ENCODE data around the gene RAD50.
A peak's percentile ranks its signal among the peaks of the same experiment; 100 is the strongest.

The RAD50 gene

DNA sequence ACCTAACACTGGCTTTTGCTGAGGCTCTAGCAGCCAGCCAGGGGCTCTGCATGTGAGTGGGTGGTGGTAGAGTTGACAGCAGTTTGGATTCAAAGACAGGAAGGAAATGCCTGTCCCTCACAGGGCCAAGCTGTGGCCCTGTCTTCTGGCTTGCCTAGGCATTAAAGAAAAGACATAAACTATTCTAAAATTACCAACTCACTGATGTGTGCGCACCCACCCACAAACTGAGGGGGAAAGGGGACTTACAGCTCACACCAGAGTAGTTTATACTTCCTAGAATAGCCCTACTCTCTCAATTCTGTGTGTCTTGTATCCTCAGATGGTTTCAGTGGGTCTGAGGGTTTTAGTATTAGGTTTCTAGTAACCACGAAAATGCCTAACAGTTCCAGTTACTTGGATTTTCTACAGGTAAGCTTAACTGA lies 82.9 kb downstream of the RAD50 start:
- Histone ChIP-seq H3K36me3 (ENCODE audit: control insufficient read depth, insufficient read depth, low read length) (peaks cover 21% of the 10 kb centered on the region), H3K9me3 (ENCODE audit: control insufficient read depth, insufficient read depth, low read length) (no peaks in the 10 kb centered on the region), H3K9ac (ENCODE audit: low read depth, low read length) (no peak overlapping the region), H3K4me3 (ENCODE audit: low read depth, low read length) (no peak overlapping the region), H3K27me3 (ENCODE audit: control insufficient read depth, insufficient read depth, low read length) (no peaks in the 10 kb centered on the region), H3K4me1 (ENCODE audit: control insufficient read depth, insufficient read depth, low read length) (no peaks in the 10 kb centered on the region)

DNA sequence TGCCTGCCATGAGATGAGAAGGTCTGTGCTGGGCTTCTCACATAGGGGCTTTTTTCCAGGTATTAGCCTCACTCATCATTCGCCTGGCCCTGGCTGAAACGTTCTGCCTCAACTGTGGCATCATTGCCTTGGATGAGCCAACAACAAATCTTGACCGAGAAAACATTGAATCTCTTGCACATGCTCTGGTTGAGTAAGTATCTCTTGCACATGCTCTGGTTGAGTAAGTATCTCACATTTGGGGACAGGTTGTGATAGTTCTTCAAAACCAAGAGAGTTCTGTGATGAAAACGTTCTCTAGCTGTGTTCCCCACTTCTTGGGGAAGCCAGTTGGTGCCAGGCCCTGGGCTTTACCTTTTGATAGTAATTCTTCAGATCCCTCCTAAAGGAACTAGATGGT lies 83.8 kb downstream of the RAD50 start:
- Histone ChIP-seq H3K4me3 (ENCODE audit: low read depth, low read length) (no peak overlapping the region), H3K27me3 (ENCODE audit: control insufficient read depth, insufficient read depth, low read length) (no peaks in the 10 kb centered on the region), H3K9ac (ENCODE audit: low read depth, low read length) (no peak overlapping the region), H3K4me1 (ENCODE audit: control insufficient read depth, insufficient read depth, low read length) (no peaks in the 10 kb centered on the region), H3K9me3 (ENCODE audit: control insufficient read depth, insufficient read depth, low read length) (no peaks in the 10 kb centered on the region), H3K36me3 (ENCODE audit: control insufficient read depth, insufficient read depth, low read length) (peaks cover 21% of the 10 kb centered on the region)

DNA sequence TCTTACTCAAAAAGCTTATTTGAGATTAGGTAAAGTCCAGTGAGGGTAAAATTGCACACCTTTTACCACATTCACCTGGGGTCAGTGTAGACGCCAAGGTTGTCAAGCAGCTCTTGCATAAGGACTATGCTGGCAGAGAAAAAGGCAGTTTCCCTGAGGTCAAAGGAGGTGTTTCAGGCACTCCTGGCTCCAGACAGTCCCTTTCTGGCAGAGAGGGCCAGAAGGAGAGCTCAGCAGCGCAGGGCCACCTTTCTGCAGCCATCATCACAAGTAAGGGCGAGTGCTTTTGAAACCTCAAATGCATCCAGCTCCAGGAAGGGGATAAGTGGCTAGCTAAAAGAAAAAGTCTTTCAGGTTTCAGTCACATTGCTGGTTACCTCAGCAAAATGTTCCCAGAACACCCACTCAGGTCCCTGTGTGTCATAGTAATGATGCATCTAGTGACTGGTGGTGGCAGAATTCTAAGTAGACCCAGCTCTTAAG lies 84.5 kb downstream of the RAD50 start:
- no peaks in the 10 kb centered on the region for H3K9me3 ChIP-seq (ENCODE audit: control insufficient read depth, insufficient read depth, low read length)

DNA sequence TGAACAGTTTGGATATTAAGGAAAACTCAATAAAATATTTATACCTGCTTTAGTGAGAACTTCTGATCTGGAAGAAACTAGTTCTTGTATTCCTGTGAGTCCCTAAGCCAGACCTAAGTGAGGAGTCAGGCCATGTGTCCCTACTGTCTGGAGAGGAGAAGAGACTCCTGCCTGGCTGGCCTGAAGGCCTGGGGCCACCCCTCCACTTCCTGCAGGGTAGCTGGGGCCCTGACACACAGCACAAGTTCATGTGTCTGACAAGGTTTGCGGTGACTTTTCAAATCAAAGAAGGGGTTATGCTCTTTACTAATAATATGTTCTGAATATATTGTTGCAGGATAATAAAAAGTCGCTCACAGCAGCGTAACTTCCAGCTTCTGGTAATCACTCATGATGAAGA lies 85.1 kb downstream of the RAD50 start:
- Histone ChIP-seq H3K9me3 (ENCODE audit: control insufficient read depth, insufficient read depth, low read length) (no peaks in the 10 kb centered on the region), H3K4me1 (ENCODE audit: control insufficient read depth, insufficient read depth, low read length) (no peaks in the 10 kb centered on the region), H3K9ac (ENCODE audit: low read depth, low read length) (no peak overlapping the region), H3K27me3 (ENCODE audit: control insufficient read depth, insufficient read depth, low read length) (no peaks in the 10 kb centered on the region), H3K36me3 (ENCODE audit: control insufficient read depth, insufficient read depth, low read length) (peaks cover 21% of the 10 kb centered on the region), H3K4me3 (ENCODE audit: low read depth, low read length) (no peak overlapping the region)

More for the DNA sequence above, 84.5 kb downstream of the RAD50 start:
- no peak overlapping the region for H3K4me3 ChIP-seq (ENCODE audit: low read depth, low read length)
- no peaks in the 10 kb centered on the region for H3K4me1 ChIP-seq (ENCODE audit: control insufficient read depth, insufficient read depth, low read length)
- H3K27me3 ChIP-seq (ENCODE audit: control insufficient read depth, insufficient read depth, low read length), result no peaks in the 10 kb centered on the region
- no peak overlapping the region for H3K9ac ChIP-seq (ENCODE audit: low read depth, low read length)
- peaks cover 21% of the 10 kb centered on the region for H3K36me3 ChIP-seq (ENCODE audit: control insufficient read depth, insufficient read depth, low read length)

DNA sequence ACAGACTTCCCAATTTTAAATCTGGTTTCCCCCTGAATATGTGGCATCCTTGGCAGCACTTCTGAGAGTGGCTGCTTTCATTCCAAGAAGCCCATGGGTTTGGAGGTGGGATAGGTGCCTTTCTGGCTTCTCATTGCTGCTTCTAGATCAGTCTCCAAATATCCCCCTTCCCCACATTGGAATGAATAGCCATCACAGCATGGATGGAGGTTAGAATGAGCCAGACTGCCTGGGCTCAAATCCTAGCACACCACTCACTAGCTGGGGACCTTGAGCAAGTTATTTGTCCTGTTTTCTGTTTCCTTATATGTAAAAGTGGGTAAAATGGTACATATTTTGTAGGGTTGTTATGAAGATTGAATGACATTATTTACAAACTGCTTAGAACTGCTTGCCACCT lies 87.4 kb downstream of the RAD50 start:
- no peaks in the 10 kb centered on the region for H3K27me3 ChIP-seq (ENCODE audit: control insufficient read depth, insufficient read depth, low read length)
- peaks cover 10% of the 10 kb centered on the region for H3K36me3 ChIP-seq (ENCODE audit: control insufficient read depth, insufficient read depth, low read length)
- H3K9ac ChIP-seq (ENCODE audit: low read depth, low read length), result no peak overlapping the region
- H3K9me3 ChIP-seq (ENCODE audit: control insufficient read depth, insufficient read depth, low read length), result no peaks in the 10 kb centered on the region
- no peaks in the 10 kb centered on the region for H3K4me1 ChIP-seq (ENCODE audit: control insufficient read depth, insufficient read depth, low read length)
- no peak overlapping the region for H3K4me3 ChIP-seq (ENCODE audit: low read depth, low read length)

DNA sequence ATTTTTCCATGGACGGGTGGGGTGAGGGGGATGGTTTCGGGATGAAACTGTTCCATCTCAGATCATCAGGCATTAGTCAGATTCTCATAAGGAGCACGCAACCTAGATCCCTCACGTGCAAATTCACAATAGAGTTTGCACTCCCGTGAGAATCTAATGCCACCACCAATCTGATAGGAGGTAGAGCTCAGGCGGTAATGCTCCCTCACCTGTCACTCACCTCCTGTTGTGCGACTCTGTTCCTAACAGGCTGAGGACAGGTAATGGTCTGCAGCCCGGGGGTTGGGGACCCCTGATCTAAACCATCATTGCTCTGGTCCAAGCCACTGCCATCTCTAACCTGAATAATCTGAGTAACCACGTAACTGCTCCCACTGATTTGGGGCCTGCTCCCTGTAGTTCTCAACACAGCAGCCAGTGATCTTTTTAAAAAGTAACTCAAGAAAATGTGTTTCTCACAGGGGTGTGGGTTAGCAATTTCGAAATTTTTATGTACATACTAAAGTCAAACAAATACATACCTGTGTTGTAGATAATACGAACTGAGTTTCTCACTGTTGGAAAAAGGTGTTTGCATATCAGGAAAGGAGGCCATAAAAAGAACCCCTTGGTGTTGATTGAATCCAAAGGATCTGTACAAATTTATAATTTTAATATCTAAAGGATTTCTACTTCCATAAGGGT lies 89.9 kb downstream of the RAD50 start:
- Histone ChIP-seq H3K9ac (ENCODE audit: low read depth, low read length) (no peak overlapping the region), H3K9me3 (ENCODE audit: control insufficient read depth, insufficient read depth, low read length) (no peaks in the 10 kb centered on the region), H3K4me1 (ENCODE audit: control insufficient read depth, insufficient read depth, low read length) (no peaks in the 10 kb centered on the region), H3K27me3 (ENCODE audit: control insufficient read depth, insufficient read depth, low read length) (no peaks in the 10 kb centered on the region), H3K36me3 (ENCODE audit: control insufficient read depth, insufficient read depth, low read length) (peaks cover 5% of the 10 kb centered on the region), H3K4me3 (ENCODE audit: low read depth, low read length) (no peak overlapping the region)

DNA sequence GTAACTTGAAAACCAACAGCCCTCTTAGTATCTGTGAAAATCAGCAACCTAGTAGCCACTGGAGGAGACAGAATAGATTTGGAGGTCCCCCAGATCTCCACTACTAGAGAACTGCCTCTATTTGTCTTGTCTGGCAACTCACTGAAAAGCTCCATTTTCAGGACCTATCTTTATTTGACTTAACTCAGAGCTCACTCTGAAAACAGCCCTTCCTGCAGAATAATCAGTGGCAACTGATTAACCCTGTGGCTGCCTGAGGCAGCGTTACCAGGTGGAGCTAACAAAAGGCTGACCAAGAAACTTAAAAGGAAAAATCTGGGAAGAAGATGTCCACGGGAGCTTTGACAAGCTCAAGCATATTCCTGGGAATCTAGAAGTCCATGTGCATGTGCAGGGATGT lies 90.7 kb downstream of the RAD50 start:
- Histone ChIP-seq H3K4me3 (ENCODE audit: low read depth, low read length) (no peak overlapping the region), H3K4me1 (ENCODE audit: control insufficient read depth, insufficient read depth, low read length) (no peaks in the 10 kb centered on the region)

DNA sequence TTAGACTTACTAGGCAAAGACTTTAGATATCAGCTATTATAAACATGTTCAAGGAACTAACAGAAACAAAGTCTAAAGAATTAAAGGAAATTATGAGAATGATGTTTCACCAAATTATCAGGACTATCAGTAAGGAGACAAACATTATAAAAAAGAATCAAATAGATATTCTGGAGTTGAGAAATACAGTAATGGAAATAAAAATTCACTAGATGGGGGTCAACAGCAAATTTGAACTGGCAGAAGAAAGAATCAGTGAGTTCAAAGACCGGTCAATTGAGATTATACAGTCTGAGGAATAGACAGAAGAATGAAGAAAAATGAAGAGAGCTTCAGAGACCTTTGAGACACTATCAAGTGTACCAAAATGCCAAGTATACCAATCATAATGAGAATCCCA lies 91.6 kb downstream of the RAD50 start:
- no peaks in the 10 kb centered on the region for H3K36me3 ChIP-seq (ENCODE audit: control insufficient read depth, insufficient read depth, low read length)
- peaks cover 3% of the 10 kb centered on the region for H3K27me3 ChIP-seq (ENCODE audit: control insufficient read depth, insufficient read depth, low read length)
- no peak overlapping the region for H3K9ac ChIP-seq (ENCODE audit: low read depth, low read length)
- H3K4me3 ChIP-seq (ENCODE audit: low read depth, low read length), result no peak overlapping the region
- H3K9me3 ChIP-seq (ENCODE audit: control insufficient read depth, insufficient read depth, low read length), result no peaks in the 10 kb centered on the region
- no peaks in the 10 kb centered on the region for H3K4me1 ChIP-seq (ENCODE audit: control insufficient read depth, insufficient read depth, low read length)

More for the DNA sequence above, 90.7 kb downstream of the RAD50 start:
- H3K9ac ChIP-seq (ENCODE audit: low read depth, low read length), result no peak overlapping the region
- H3K27me3 ChIP-seq (ENCODE audit: control insufficient read depth, insufficient read depth, low read length), result no peaks in the 10 kb centered on the region
- peaks cover 5% of the 10 kb centered on the region for H3K36me3 ChIP-seq (ENCODE audit: control insufficient read depth, insufficient read depth, low read length)
- no peaks in the 10 kb centered on the region for H3K9me3 ChIP-seq (ENCODE audit: control insufficient read depth, insufficient read depth, low read length)

DNA sequence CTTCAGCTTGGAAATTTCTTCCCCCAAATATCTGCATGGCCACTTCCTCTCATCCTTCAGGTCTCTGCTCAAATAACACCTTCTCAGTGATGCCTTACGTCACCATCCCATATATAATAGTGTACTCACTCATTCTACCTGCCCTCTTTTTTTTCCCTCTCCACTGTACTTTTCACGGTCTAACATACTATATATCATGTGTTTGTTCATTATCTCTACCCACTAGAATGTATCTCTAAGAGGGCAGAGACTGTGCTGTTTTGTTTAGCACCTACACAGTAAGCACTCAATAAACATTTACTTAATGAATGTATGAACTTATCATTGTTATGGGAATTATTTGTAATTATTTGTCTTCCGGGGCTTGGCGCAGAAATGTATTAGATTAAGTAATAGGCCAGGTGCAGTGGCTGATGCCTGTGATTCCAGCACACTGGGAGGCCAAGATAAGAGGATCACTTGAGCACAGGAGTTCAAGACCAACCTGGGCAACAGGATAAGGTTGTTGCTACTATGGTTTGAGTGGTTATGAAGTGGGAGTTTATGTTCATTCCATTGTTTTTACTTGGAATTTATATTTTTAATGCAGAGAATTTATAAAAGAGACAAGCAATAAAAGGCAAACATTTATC lies 95.2 kb downstream of the RAD50 start:
- Histone ChIP-seq H3K4me3 (ENCODE audit: low read depth, low read length) (no peak overlapping the region), H3K36me3 (ENCODE audit: control insufficient read depth, insufficient read depth, low read length) (no peaks in the 10 kb centered on the region), H3K9ac (ENCODE audit: low read depth, low read length) (no peak overlapping the region), H3K27me3 (ENCODE audit: control insufficient read depth, insufficient read depth, low read length) (peaks cover 27% of the 10 kb centered on the region), H3K9me3 (ENCODE audit: control insufficient read depth, insufficient read depth, low read length) (no peaks in the 10 kb centered on the region), H3K4me1 (ENCODE audit: control insufficient read depth, insufficient read depth, low read length) (no peaks in the 10 kb centered on the region)

DNA sequence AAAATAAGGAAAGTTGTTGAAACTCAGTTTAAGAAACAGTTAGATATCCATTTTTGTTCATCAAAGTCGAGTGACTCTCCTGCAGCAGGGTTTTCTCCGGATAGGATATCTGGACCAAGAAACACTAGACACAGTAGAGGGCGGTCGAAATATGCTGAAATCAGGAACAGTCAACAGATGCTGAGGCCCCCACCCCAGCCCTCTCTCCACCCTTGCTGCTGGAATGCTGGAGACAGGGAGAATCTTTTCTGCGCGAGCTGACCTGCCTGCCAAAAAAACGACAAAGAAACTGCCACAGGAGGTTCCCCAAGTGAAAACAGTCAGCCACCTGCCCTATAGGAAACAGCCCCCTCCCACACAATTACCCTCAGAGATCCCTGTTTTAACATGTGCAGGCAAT lies 96.9 kb downstream of the RAD50 start:
- Histone ChIP-seq H3K27me3 (ENCODE audit: control insufficient read depth, insufficient read depth, low read length) (peaks cover 36% of the 10 kb centered on the region), H3K9ac (ENCODE audit: low read depth, low read length) (no peak overlapping the region)

DNA sequence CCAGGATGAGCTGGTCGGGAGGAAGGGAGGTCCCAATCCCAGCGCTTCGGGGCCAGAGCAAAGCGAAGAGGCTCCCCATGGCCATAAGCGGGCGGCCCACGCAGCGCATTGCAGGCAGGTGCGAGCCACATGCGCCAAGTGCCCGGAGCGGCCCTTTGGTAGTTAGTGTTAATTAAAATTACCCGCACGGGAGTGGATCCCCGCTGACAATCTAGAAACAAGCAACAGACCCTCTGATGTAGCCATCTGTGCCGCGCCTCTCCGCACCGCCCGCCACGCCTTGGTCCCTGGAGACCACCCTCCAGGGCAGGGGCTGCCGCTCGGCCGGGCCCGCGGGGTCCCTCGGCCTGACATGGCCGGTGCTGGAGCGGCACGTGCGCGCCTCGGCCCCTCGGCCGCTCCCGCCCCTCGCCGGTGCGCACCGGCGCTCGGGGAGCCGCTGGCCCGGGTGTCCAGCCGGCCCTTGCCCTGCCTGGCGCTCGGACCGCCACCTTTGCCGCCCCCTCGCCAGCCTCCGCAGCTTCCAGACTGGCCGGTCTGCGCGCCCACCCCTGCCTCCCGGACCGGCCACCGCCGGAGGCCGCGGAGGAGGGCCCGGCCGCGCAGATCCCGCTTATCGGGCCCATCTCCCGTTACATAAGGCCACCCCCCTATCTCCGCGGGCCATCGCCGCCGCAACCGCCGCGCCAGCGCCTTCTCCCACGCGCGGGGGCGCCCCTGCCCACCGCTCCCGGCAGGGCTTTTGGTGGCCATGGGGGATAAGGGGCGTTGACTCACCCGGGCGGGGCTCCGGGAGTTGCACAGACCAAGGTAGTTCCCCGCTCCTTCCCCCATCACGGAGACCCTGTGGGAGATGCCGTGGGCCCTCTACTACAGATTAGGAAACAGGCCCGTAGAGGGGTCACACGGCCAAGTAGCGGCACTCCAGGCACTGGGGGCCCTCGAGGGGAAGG lies 99.3 kb downstream of the RAD50 start:
- no peaks in the 10 kb centered on the region for H3K36me3 ChIP-seq (ENCODE audit: control insufficient read depth, insufficient read depth, low read length)
- peaks cover 36% of the 10 kb centered on the region for H3K27me3 ChIP-seq (ENCODE audit: control insufficient read depth, insufficient read depth, low read length)
- H3K9ac ChIP-seq (ENCODE audit: low read depth, low read length), result no peak overlapping the region
- H3K9me3 ChIP-seq (ENCODE audit: control insufficient read depth, insufficient read depth, low read length), result no peaks in the 10 kb centered on the region
- H3K4me1 ChIP-seq (ENCODE audit: control insufficient read depth, insufficient read depth, low read length), result no peaks in the 10 kb centered on the region
- peak overlapping the region; percentile 41 for H3K4me3 ChIP-seq (ENCODE audit: low read depth, low read length)

More for the DNA sequence above, 96.9 kb downstream of the RAD50 start:
- no peaks in the 10 kb centered on the region for H3K36me3 ChIP-seq (ENCODE audit: control insufficient read depth, insufficient read depth, low read length)
- no peaks in the 10 kb centered on the region for H3K4me1 ChIP-seq (ENCODE audit: control insufficient read depth, insufficient read depth, low read length)
- no peak overlapping the region for H3K4me3 ChIP-seq (ENCODE audit: low read depth, low read length)
- H3K9me3 ChIP-seq (ENCODE audit: control insufficient read depth, insufficient read depth, low read length), result no peaks in the 10 kb centered on the region

Data from iPS-15b (cell line).